GM18519 (cell line): ENCODE results near the gene MIOX.
A peak's percentile ranks its signal among the peaks of the same experiment; 100 is the strongest.
"Not testable (repeated sequence)": the region's sequence is repeated elsewhere in the genome, so short reads cannot be mapped to it uniquely, and the experiment has no call there.

Source experiments
- ATAC-seq: cut with Tn5 transposase; IDR thresholded peaks from one replicate; pipeline ENCODE4 v1.9.1; 2021; ENCODE audit warnings: mild to moderate bottlenecking, moderate library complexity; ENCODE audit not compliant: unreplicated experiment, low FRiP score

Gene MIOX

DNA sequence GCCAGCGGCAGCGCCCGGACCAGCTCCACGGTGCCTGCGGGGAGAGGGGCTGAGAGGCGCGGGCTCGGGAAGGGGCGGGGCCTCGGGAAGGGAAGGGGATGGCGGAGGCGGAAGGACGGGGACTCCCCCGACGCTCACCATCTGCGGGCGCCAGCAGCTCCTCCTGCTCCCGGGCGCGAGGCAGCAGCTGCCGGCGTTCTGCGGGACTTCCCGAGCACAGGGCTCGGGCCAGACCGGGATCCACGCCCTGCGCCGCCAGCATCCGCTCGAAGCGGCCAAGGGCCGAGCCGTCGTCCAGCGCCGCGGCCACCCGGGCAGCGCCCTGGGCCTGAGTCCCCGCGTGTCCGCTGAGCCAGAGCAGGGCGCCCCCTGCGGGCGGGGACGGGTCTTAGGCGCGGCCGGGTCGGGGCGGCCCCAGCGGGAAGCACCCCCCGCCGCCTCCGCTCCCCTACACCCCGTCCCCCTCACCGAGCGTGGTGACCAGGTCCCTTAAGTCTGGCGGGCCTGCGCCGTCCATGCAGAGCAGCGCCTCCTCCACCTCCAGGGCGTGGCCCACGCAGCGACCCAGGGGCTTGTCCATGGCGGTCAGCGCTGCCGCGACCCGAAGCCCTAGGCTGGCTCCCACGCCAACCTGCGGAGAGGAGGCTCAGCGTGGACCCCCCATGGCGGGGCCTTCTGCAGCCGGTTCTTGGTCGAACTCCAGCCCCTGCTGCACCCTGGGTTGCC is 39.6 kb downstream of the MIOX start:
- ATAC-seq = peak; percentile 20

DNA sequence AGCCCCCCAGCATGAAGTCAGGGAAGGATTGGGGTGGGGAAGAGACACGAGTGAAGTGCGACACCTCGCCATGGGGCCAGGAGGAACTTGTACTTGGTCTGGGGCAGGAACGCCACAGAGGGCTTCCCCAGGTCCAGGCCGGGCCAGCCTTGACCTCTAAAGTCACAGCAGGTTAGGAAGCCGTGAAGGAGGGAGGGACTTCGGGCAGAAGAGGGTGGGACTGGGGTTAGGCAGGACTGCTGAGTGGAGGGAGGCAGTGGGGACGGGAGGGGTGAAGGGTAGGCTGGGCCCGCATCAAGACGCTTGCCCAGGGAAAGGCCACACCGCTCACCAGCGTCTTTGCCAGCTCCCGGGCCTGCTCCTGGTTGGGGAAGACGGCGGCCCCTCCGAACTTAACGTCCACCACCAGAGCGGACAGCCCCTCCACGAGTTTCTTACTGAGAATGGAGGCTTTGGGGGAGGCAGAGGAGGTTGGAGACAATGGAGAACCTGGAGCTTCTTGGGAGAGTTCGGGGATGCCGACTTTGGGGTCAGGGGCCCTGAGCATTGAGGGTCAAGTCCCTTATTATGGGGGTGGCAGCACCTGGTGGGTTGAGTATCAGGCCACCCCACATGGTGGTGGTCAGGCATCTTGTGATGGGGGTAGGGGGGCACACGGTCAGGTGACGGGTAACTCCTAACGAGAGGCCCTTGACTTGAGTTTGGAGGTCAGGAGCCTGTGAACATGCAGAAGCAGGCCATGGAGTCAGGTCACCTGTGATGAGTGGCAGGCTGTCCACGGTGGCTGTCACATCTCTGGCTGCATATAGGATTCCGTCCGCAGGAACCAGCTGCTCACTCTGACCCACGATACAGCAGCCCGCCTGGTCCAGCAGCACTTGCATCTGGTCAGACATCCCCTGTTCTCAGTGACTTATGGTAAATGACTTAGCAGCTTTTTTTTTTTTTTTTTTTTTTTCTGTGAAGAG is 40.5 kb downstream of the MIOX start:
- ATAC-seq = no peak

DNA sequence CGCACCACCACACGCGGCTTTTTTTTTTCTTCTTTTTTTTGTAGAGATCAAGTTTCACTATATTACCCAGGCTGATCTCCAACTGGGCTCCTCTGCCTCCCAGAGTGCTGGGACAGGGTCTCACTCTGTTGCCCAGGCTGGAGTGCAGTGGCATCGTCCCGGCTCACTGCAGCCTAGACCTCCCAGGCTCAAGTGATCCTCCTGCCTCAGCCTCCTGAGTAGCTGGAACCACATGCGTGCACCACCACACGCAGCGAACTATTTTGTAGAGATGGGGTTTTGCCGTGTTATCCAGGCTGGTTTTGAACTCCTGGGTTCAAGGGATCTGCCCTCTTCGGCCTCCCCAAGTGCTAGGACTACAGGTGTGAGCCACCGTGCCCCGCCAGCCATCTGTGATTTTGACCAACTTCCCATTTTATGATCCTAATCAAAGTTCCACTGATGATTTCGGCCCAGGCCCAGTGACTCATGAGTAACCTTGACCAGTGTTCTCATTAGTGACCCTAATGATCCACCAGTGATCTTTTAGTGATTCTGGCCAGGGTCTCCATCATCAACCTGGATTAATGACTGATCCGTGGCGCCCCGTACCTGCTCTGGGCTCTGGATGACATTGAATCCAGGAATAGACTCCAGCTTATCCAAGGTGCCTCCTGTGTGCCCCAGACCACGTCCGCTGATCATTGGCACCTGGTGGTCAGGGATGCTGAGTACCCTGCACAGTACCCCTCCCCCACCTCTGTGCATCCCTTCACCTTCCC is 41.4 kb downstream of the MIOX start:
- no peak for ATAC-seq

DNA sequence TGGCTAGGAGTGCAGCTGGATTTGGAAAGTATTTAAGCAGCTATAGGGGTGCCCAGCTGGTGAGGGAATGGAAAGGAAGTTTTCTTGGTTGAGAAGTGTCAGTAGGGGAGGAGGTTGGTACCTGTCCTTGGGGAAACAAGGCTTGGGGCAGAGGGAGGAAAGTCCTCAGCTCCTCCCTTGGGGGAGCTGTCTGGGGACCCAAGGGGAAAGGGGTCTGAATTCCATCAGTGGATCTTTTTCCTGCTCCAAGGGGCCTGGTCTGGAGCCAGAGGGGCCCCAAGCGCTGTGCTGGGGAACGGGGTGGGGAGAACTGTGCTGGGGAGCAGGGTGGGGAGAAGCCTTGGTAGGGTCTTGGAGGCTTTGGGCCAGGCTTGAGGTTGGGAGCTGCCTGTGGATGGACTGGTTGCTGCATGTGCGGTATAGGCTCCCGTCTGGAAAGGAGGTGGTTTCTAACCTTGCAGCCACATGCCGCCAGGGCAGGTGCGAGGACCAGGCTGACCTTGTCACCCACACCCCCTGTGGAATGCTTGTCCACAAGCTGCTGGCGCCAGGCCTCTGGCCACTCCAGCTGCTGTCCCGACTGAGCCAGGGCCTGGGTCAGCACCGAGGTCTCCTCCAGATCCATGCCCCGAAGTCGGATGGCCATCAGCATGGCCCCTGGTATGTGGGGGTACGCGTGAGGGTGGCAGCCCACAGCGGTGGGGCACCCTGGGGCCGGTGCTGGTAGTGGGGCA is 42.2 kb downstream of the MIOX start:
- ATAC-seq = no peak

DNA sequence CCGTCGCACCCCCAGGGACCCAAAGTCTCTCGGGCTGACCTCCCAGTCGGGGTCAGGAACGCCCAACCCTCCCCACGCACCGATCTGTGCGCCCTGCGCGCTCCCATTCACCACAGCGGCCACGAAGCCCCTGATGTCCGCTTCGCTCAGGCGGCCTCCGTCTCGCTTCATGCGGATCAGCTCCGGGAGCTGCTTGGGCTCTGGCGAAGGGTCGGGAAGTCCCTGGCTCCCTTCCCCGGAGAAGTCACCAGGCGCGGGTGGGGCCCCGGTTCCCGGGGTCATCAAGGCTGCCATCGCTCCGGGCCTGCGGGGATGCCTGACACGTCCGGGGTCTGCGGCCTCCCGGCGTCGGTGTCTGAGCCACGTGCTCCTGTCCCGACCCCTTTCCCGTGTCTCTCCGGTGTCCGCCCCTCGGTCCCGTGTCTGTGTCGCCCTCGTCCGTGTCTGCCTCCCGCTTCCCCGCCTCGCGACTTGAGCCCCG is 42.8 kb downstream of the MIOX start:
- no peak for ATAC-seq

DNA sequence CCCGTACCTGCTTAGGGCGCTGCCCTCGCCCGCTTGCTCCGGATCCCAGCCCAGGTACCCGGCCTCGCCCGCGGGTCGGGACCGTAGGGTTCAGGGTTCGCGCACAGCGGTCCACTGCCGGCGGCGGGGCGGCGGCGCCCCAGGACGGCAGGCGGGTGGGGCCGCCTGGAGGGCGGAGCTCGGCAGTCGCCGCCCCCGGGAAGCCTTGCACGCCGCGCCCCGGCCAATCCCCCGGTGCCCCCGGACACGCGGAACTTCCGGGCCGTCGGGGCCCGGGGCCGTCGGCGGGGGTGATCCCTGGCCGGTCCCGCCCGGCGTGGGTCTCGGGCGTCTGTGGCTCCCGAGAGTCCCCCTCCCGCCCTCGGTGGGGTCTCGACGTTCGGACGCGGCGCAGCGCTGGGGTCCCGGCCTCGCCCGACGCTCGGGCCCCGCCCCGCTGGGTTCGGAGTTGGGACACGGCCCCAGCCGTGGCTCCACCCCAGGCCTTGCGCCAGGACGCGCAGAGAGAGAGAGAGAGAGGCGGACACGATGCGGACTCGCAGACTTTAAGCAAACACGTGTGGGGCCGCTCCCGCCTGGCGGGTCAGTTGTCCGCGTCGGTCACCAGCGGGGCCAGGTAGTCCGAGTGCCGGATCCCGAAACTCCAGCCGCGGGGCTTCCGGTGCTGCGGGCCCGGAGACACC is 43.4 kb downstream of the MIOX start, which contains the start of gene TYMP:
Gene TYMP (minus strand): TSS at position 116 of the 683 bp plus-strand sequence. CDS start 303 bp downstream, outside the sequence.
- no peak for ATAC-seq

DNA sequence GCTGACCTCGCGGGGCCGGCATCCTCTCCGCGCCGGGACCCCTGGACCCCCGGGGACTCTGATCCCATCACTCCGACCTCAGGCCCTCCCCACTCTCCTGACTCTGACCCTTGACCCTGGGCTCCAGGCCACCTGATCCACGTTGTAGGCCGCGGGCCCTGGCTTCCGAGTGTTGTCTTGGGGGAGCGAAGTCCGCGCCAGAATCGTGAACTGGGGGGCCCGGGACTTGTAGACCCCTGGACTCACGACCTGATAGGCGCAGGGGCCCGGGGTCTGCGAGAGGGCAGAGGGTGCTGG is 43.9 kb downstream of the MIOX start:
- no peak for ATAC-seq

DNA sequence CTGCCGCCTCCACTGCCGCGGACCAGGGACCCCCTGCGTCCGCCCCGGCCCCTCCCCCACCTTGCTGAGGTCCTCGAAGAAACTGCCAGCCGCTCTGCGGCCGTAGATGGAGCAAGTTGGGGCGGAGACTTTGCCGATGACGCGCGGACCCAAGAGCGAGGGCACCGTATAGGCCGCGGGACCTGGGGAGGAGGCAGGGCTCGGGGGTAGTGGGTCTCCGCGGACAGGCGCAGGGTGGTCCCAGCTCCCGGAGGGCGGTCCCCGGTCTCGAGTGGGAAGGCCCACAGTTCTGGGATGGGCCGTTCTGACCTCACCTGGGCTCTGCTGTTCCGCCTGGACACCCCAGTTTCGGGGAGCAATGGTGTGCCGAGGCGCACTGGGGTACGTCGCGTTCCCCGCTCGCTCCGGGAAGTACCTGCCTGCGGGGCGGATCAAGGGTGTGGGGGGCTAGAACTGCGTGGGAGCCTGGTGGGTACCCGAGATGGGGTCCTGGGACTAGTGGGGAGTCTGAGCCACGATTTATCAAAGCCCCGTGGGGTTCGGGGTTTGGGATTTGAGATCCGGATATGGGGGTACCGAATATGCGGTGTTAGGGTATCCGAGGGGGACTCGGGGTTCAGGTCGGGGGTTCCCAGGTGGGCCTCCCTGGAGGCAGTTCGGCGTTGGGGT is 44.4 kb downstream of the MIOX start:
- no peak for ATAC-seq

DNA sequence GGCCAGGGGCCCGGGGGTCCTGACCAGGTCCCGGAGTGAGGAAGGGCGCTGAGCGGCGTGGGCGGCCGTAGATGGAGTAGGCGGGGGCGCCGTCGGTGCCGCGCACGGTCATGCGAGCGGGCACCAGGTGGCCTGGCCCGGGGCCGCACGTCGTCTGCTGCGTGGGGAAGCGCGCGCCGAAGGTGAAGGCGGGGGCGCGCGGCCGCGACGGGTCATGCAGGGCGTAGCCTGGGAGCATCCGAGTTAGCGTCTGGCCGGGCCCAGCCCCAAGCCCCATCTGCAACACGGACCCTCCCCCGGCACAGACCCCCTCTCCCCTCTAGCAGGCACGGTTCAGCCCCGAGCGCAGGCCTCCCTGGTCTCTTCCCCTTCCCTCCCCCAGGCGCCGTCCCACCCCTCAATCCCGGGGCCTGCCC is 44.9 kb downstream of the MIOX start:
- no peak for ATAC-seq

DNA sequence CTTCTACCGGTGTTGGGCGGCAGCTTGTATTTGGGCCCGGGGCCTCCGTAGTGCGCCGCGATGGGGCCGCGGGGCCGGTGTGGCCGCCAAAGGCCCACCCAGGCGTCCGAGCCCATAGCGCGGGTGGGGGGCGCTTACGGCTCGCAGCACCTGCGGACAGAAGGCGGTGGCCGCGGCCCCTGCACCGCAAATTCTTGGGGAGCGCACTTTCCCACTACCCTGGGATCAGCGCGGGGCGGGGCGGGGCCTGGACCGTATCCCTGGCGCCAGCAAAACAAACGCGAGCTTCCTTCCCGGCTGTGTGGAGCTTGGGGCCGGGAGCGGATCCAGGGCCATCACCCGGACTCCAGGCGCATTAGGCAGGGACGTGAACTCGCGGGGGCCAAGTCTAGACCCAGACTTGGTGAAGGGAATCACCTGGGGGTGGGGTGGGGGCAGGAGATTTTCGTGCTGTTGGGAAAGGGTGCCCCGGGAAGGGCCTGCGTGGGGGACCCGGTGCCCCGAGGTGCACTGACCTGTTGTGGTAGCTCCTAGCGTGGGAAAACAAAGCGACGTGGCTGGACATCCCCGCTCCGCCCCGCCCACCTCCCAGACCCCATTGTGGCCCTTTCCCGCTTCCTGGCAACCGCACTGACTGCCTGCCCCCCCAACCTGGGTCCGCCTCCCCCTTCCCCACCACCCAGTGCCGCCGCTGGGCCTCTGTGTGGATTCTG is 45.5 kb downstream of the MIOX start:
- no peak for ATAC-seq

DNA sequence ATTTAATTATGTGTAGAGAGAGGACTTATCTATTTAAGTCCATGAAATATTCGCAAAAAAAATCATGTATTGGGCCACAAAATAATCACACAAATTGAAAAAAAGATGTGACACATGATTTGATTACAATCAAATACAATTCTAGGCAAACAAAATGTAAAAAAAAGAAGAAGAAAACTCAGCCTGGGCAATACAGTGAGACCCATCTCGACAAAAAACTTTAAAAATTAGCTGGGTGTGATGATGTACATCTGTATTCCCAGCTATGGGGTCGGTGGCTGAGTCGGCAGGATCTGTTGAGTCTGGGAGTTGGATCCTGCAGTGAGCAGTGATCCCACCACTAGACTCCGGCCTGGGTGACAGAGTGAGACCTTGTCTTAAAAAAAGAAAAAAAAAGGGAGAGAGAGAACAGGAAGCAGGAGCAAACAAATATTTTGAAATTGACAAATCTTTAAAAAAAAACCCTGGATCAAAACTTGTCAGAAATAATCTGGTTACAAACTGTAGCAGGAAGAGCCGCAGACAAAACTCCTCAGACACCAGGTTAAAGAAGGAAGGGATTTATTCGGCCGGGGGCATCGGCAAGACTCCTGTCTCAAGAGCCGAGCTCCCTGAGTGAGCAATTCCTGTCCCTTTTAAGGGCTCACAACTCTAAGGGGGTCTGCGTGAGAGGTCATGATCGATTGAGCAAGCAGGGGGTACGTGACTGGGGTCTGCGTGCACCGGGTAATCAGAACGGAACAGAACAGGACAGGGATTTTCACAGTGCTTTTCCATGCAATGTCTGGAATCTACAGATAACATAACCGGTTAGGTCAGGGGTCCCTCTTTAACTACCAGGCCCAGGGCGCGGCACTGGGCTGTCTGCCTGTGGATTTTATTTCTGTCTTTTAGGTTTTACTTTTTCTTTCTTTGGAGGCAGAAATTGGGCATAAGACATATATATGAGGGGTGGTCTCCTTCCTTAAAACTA is 46.5 kb downstream of the MIOX start:
- no peak for ATAC-seq

DNA sequence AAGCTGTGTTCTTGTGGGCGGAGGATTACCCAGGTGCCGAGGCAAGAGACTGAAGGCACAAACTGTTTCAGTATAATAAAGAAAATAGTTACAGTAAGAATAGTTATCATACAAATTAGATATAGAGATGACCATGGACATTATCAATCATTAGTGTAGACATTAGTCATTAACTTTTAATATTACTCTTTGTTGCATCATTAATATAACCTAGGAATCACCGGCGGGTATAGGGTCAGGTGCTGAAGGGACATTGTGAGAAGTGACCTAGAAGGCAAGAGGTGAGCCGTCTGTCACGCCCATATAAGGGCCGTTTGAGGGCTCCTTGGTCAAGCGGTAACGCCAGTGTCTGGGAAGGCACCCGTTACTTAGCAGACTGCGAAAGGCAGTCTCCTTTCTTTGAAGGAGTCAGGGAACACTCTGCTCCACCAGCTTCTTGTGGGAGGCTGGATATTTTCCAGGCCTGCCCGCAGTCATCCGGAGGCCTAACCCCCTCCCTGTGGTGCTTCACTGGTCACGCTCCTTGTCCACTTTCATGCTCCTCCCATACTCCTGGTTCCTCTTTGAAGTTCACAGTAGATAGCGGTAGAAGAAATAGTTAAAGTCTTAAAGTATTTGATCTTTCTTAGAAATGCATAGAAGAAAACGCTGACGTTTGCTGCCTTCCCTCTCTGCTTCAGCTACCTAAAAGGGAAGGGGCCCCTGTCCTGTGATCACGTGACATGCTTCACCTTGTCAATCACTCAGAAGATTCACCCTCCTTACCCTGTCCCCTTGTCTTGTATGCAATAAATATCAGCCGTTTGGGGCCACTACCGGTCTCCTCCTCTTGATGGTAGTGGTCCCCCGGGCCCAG is 47.4 kb downstream of the MIOX start:
- not testable (repeated sequence) for ATAC-seq

DNA sequence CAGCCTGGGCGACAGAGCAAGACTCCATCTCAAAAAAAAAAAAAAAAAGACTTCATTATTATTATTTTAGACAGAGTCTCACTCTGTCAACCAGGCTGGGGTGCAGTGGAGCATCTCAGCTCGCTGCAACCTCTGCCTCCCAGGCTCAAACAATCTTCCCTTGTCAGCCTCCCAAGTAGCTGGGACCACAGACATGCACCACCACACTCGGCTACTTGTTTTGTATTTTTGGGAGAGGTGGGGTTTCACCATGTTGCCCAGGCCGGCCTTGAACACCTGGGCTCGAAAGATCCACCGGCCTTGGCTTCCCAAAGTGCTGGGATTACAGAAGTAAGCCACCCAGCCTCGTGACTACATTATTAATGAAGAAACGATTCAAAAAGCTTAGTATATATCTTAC is 48.5 kb downstream of the MIOX start:
- ATAC-seq = no peak

DNA sequence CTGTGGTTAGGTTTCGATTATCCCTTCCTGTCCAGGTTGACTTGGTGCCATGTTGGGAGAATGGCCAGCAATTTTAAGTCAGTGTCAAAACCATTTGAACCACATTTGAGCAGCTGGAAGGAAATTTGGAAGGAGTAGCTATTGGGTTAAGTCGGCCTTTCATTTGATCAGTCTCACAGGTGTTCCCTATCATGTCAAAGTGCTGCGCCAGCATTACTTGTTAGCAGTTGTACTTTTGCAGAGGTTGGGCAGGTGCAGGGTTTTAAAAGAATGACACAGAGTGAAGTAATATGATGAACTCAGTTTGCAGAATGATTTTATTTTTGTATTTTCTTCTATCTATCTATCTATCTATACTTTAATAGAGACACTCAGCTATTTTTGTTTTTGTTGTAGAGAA is 49.6 kb downstream of the MIOX start:
- no peak for ATAC-seq

DNA sequence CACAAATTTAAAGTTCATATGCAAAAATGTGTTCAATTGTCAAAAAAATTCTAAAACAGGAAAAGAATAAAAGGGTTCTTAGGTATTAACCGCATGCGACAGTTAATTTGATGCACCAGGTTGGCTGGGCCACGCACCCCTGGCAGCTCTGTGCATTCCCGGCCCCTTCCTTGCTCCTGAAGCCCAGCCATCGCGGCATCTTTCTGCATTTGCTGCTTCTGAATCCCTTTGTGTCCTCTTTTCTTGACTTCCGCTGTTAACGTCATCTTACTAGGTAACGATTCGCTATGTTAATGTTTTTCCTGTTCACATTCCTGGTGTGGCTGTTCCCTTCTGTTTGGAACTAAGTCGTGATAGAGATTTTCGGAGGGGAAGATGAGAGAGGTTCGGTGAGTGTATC is 51.1 kb downstream of the MIOX start:
- ATAC-seq = no peak
